Lower leg skin (tissue), 3 donors: ENCODE results near the gene ECT2.

Experiments
- CTCF ChIP-seq, 3 donors: fragments of 450-650 bp; IDR thresholded peaks; one replicate each; pipeline ENCODE4 v1.5.1; 2016; ENCODE audit warnings: antibody characterized with exemption in 3 of 3, mild to moderate bottlenecking in 3 of 3, moderate library complexity in 2 of 3
- POLR2A ChIP-seq, 2 donors: fragments of 450-650 bp; IDR thresholded peaks; one replicate each; pipeline ENCODE4 v1.6.1; 2016 to 2017; ENCODE audit warnings: antibody characterized with exemption in 2 of 2, mild to moderate bottlenecking in 1 of 2, moderate library complexity in 1 of 2

- TF ChIP-seq CTCF (IDR thresholded peaks at IDR 0.05) (no peak), POLR2A (IDR thresholded peaks at IDR 0.05) (no peak)
These were observed 106.5 kb downstream of the ECT2 start for GRCh38 chr3:172856795-172857742.
